ENCODE measurements around the gene ROBO2.
"Not testable (repeated sequence)": the region's sequence is repeated elsewhere in the genome, so short reads cannot be mapped to it uniquely, and the experiment has no call there.

Gene ROBO2

GRCh38 chr3:77345009-77345408 lies 305.1 kb downstream of the ROBO2 start:
- no peak for DNase-seq

DNA sequence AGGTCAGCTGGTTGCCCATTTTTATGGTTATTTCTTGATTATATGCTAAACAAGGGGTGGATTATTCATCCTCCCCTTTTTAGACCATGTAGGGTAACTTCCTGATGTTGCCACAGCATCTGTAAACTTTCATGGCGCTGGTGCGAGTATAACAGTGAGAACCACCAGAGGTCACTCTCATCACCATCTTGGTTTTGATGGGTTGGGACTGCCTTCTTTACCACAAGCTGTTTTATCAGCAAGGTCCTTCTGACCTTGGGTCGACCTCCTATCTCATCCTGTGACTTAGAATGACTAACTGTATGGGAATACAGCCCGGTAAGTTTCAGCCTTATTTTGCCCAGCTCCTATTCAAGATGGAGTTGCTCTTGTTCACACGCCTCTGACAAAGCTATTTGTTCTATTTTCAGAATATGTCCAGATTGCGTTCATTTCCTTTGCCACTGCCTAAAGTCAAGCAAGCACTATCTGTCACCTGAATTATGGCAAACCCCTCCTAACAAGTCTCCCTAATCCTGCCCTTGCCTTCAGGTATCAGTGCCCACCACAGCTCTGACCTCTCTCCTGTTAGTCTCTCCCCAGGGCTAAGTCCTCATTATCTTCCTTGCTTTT lies 308.5 kb downstream of the ROBO2 start:
- no peak for DNase-seq

GRCh38 chr3:77354958-77355357 lies 315.1 kb downstream of the ROBO2 start:
- DNase-seq: no peak

- no peak for DNase-seq
Measured at GRCh38 chr3:77362936-77363335, 323.0 kb downstream of the ROBO2 start.

DNA sequence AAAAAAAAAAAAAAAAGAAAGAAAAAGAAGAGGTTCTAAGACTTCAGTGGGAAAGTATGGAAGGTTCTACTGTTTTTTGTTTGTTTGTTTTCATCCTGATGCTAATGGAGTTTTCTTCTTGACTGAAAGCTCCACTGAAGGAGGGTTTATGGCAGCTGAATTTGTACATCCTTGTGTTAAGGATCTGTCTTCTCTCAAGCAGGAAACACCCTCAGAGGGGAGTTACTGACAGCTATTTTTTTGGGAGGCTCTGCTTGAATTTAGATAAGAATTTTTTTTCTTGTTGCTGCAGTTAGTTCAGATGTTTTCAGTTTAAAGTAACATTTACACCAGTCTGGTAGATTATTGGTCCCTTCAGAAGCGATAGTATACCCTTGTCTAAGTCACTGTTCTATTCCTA lies 325.3 kb downstream of the ROBO2 start:
- no peak for DNase-seq

DNA sequence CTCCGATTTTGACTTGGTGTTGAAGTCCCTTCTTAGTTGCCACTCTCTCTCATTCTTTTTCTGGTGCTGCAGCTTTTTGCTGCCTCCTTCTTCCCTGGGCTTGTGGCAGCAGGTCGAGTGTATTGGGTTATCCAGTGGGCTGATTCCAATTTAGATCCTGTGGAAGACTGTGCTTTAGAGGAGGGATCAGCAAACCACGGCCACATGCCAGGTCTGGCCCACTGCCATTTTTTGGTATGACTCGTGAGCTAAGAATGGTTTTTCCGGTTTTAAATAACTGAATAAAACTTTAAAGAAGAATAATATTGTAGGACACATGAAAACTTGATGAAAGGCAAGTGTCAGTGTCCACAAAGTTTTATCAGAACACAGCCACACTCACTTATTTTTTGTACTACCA lies 330.5 kb downstream of the ROBO2 start:
- no peak for DNase-seq

DNA sequence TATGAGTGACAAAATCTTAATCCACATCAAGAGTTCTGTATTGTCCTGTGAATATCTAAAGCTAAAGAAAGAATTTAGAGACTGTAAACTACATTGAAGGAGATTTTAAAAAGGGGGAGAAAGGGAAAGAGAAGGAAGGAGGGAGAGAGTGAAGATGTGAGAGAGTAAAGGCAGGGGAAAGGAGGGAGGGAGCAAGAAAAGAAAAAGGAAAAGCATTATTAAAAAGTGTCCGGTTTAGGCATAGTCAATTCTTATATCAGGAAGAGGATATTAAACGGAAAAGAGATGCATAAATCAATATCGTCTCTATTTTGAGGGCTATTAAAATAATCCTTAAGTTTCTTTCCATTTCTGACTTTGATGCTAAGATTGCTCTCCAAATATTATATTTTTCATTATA lies 332.1 kb downstream of the ROBO2 start:
- DNase-seq: no peak

- DNase-seq: no peak
Measured at GRCh38 chr3:77372634-77373346, 332.9 kb downstream of the ROBO2 start.

GRCh38 chr3:77373619-77374018 lies 333.7 kb downstream of the ROBO2 start:
- no peak for DNase-seq

DNA sequence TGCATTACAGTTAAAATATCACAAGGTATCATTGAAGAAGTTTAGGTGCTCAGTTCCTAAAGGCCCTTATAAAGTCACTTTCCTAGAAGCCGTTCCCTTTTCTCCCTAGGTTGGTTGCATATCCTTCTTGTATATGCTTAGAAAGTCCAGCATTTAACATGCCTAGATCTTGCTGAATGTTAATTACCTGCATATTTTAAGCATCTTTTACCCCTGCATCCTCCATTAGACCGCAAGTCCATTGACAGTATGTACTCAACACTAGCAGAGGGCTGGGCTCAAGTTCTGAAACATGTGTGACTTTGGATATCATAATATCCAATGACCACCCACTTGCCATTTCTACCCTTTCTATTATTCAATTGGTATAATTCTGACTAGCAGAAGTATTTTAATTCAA lies 336.6 kb downstream of the ROBO2 start:
- no peak for DNase-seq

GRCh38 chr3:77377717-77378116 lies 337.8 kb downstream of the ROBO2 start:
- DNase-seq: no peak

DNA sequence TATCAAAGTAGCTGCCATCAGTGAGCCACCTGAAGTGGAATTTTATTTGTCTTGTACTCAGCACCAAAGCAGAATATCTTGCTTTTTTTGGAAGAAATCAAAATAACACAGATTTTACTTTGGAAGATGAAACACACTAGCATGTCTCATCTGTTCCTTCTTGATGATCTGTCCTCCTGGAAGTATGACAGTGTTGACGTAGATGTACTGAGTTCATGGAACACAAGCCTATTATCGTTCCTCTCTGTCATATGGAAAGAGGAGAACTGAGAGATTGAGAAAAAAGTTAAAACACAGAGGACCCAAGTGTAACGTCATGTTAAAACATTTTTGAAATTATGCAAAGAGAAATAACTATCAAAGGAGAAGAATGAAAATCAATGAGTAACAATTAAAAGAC lies 340.2 kb downstream of the ROBO2 start:
- no peak for DNase-seq

- DNase-seq: no peak
Measured at GRCh38 chr3:77381431-77381830, 341.5 kb downstream of the ROBO2 start.

DNA sequence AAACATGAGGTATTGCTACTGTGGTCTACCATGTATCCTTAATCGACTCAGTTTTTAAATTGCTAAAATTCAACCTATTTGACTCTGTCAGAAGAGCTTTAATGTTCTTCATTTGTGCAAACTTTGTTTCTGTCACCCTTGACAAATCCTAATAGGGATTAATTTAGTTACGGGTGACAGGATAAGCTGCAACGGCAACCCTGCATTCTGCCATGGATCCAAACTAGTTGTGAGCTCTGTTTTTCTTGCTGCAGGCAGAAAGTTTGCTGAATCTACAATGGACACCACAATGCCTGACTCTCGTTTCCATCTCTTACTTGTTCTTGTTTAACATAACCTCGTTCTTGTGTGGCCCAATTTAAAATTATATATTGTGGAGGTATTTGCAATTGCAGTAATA lies 352.3 kb downstream of the ROBO2 start:
- DNase-seq: no peak

DNA sequence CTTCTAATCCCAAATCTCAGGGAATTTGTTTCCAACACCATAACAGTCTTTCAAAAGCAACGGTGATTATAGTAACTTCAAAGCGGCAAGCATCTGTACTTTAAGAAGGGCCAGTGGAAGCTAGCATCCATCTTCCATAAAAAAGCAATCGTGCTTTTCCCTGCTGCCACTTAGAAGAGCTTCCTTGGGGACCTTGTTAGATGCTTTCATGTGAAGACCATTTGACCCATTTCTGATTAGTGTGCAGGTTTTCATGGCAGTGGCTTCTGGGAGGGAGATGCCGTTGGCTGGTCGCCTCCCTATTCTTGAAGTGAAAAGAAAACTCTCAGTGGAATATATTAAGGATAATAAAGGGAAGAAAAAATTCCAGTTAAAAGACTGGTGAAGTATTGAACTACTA lies 354.1 kb downstream of the ROBO2 start:
- DNase-seq: no peak

GRCh38 chr3:77404871-77405270 lies 365.0 kb downstream of the ROBO2 start:
- DNase-seq: no peak

GRCh38 chr3:77407441-77407840 lies 367.5 kb downstream of the ROBO2 start:
- no peak for DNase-seq

DNA sequence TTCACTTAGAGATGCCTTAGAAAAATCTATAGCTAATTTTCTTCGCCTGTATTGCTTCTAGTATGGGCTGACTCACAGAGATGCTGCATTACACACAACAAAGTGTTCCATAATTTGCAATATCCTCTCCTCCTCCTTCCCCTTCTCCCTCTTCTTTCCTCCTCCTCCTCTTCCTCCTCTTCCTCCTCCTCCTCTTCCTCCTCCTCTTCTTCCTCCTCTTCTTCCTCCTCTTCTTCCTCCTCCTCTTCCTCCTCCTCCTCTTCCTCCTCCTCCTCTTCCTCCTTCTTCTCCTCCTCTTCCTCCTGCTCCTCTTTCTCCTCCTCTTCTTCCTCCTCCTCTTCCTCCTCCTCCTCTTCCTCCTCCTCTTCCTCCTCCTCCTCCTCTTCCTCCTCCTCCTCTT lies 370.4 kb downstream of the ROBO2 start:
- DNase-seq: not testable (repeated sequence)

- no peak for DNase-seq
Measured at GRCh38 chr3:77411334-77411733, 371.4 kb downstream of the ROBO2 start.

DNA sequence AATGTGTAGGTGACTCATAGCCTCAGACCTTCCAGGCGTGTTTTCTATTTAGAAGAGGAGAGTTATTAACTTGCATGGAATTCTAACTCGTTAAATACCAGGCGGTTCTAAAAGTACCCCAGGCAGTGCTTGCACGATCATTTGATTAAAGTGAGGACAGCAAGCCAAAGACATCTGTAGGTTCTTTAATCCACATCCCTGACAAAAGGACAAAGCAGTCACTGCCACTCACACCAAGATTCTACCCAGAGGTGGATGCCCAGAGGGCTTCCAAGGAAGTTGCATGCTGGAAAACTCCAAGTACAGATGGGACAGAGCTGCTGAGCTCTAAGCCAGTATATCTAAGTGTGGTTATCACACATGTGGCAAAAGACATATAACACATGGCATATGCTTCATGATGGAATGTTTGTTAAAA lies 372.1 kb downstream of the ROBO2 start:
- DNase-seq: no peak

DNA sequence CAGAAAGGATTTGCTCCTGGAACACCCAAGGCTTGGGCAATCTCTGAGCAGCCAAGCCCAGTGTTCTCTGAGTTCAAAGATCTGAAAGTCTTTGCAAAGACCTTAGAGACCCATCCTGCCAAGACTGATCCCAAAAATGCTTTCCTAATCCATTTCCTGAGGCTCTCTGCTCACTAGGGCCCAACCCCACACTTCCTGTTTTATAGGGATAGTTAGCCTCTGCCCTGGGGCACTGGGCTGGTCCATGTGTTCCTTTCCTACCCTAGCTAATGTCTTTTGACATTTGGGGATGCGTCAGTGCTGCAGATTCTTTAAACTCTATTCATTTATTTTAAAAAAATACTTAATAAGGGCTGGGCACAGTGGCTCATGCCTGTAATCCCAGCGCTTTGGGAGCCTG lies 372.7 kb downstream of the ROBO2 start:
- no peak for DNase-seq

GRCh38 chr3:77414881-77415280 lies 375.0 kb downstream of the ROBO2 start:
- no peak for DNase-seq

DNA sequence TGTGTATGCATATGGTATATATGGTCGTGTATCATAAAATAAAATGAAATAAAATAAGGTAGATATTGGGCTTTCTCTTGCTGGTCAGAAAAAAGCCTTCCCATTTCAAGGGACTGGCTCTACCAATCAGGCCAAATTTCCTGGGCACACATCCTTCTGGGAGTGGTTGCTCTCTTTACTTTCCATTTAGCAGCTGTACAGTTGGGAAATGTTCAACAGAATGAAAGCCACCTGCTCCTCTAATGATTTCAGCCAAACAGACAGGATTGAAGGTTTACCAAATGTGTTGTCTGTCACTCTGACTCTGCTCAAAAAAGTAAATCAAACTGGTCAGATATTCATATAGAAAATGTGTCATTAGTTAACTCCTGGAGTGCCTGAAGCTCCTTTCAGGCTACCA lies 380.4 kb downstream of the ROBO2 start:
- DNase-seq: no peak

DNA sequence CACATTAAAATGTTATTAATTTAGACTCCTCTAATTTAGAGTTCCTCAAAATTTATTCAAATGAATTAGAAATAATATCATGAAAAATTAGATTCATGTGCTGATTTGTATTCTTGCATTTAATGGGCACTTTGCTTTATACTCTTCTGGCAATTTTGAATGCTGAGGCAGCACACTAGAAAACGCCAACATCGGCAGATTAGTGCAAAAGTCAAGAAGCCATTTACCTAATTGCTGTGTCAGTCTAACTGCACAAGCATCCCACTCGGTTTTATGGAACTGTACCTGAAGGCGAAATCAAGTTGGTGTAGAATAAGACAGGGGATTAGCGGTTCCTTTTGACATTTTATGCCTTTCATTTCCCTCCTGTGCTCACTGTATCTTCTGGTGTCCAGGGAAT lies 382.0 kb downstream of the ROBO2 start:
- no peak for DNase-seq

- no peak for DNase-seq
Measured at GRCh38 chr3:77426531-77426930, 386.6 kb downstream of the ROBO2 start.
